HL-60 (cell line): ENCODE data around the gene DPYSL4.

Experiments
- DNase-seq, 2 experiments: peaks; one replicate each; pipeline ENCODE4 v3.0.0-alpha.2; 2010 to 2020; ENCODE audit warnings: low read depth in 1 of 2, low spot score in 1 of 2
- H3K27ac ChIP-seq: fragments of 250-450 bp; sonication (Bioruptor Pico); replicated peaks from 2 replicates; pipeline ENCODE4 v1.5.1; 2020; ENCODE audit warnings: mild to moderate bottlenecking, moderate library complexity
- H3K27me3 ChIP-seq: fragments of 250-450 bp; sonication (Bioruptor Pico); 2 replicates; pipeline ENCODE4 v1.5.1; 2021; ENCODE audit warnings: mild to moderate bottlenecking, moderate library complexity; ENCODE audit not compliant: insufficient read depth, poor library complexity, severe bottlenecking
- H3K4me3 ChIP-seq: replicated peaks from 2 replicates; pipeline ENCODE4 v1.5.1; 2011; ENCODE audit warnings: mild to moderate bottlenecking, control low read depth, low read length; ENCODE audit not compliant: insufficient read depth
- GABPA ChIP-seq: IDR thresholded peaks from 2 replicates; pipeline ENCODE4 v1.6.1; 2012; ENCODE audit warnings: low read depth
- POLR2AphosphoS5 ChIP-seq: IDR thresholded peaks from 2 replicates; pipeline ENCODE4 v1.6.1; 2012; ENCODE audit warnings: low read depth
- SPI1 ChIP-seq: IDR thresholded peaks from 2 replicates; pipeline ENCODE4 v1.6.1; 2012; ENCODE audit warnings: low read depth, mild to moderate bottlenecking, borderline replicate concordance
- TF ChIP-seq, protein P1 (sequence below): IDR thresholded peaks from one replicate; pipeline ENCODE4 v1.5.1; 2011; ENCODE audit warnings: low read length, control low read depth, inconsistent platforms; ENCODE audit not compliant: insufficient read depth
- TF ChIP-seq, protein P2 (sequence below): IDR thresholded peaks from 2 replicates; pipeline ENCODE4 v1.6.1; 2012; ENCODE audit warnings: low read depth; ENCODE audit not compliant: insufficient replicate concordance

Gene DPYSL4

GRCh38 chr10:132156382-132156781 is 30.4 kb upstream of the DPYSL4 start:
- TF ChIP-seq POLR2AphosphoS5, result no peak
- no peak for TF ChIP-seq GABPA
- TF ChIP-seq, protein P1, sequence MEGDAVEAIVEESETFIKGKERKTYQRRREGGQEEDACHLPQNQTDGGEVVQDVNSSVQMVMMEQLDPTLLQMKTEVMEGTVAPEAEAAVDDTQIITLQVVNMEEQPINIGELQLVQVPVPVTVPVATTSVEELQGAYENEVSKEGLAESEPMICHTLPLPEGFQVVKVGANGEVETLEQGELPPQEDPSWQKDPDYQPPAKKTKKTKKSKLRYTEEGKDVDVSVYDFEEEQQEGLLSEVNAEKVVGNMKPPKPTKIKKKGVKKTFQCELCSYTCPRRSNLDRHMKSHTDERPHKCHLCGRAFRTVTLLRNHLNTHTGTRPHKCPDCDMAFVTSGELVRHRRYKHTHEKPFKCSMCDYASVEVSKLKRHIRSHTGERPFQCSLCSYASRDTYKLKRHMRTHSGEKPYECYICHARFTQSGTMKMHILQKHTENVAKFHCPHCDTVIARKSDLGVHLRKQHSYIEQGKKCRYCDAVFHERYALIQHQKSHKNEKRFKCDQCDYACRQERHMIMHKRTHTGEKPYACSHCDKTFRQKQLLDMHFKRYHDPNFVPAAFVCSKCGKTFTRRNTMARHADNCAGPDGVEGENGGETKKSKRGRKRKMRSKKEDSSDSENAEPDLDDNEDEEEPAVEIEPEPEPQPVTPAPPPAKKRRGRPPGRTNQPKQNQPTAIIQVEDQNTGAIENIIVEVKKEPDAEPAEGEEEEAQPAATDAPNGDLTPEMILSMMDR, result no peak
- TF ChIP-seq SPI1, result no peak
- TF ChIP-seq, protein P2, sequence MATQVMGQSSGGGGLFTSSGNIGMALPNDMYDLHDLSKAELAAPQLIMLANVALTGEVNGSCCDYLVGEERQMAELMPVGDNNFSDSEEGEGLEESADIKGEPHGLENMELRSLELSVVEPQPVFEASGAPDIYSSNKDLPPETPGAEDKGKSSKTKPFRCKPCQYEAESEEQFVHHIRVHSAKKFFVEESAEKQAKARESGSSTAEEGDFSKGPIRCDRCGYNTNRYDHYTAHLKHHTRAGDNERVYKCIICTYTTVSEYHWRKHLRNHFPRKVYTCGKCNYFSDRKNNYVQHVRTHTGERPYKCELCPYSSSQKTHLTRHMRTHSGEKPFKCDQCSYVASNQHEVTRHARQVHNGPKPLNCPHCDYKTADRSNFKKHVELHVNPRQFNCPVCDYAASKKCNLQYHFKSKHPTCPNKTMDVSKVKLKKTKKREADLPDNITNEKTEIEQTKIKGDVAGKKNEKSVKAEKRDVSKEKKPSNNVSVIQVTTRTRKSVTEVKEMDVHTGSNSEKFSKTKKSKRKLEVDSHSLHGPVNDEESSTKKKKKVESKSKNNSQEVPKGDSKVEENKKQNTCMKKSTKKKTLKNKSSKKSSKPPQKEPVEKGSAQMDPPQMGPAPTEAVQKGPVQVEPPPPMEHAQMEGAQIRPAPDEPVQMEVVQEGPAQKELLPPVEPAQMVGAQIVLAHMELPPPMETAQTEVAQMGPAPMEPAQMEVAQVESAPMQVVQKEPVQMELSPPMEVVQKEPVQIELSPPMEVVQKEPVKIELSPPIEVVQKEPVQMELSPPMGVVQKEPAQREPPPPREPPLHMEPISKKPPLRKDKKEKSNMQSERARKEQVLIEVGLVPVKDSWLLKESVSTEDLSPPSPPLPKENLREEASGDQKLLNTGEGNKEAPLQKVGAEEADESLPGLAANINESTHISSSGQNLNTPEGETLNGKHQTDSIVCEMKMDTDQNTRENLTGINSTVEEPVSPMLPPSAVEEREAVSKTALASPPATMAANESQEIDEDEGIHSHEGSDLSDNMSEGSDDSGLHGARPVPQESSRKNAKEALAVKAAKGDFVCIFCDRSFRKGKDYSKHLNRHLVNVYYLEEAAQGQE, result no peak
- H3K4me3 ChIP-seq, result no peak overlapping the region
- no peaks in the 10 kb centered on the region for H3K27me3 ChIP-seq
- H3K27ac ChIP-seq, result no peak overlapping the region
- no peak for DNase-seq

GRCh38 chr10:132157101-132157500 is 29.6 kb upstream of the DPYSL4 start:
- Histone ChIP-seq H3K27me3 (peaks cover under 1% of the 10 kb centered on the region), H3K4me3 (no peak overlapping the region), H3K27ac (no peak overlapping the region)
- no peak for DNase-seq
- TF ChIP-seq SPI1 (no peak), POLR2AphosphoS5 (no peak), GABPA (no peak)
- TF ChIP-seq, protein P2, result no peak
- TF ChIP-seq, protein P1, result no peak

DNA sequence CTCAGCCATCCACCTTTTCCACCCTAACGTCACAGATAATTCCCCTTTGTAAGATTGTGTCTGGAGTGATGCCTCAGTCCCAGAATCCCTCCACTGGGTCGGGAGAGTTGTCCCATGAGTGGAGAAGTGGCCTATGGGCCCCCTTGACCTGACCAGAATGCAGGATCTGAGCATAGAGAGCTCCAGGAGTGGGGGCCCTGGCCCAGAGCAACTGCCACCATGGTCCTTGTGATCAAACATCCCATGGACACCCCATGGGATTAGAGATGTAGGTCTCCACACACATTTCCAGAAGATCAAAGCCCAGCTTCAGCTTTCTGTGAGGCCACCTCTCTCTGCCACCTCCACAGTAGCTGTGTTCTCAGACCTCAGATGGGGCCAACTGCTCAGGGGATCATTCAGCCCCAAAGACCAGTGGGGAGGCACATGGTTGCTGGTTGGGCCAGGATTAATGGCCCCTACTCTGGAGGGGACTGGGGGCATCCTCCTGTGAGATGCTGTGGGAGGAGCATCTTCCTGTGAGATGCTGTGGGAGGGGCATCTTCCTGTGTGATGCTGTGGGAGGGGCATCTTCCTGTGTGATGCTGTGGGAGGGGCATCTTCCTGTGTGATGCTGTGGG is 28.5 kb upstream of the DPYSL4 start:
- Histone ChIP-seq H3K27ac (no peak overlapping the region), H3K4me3 (no peak overlapping the region), H3K27me3 (peaks cover 2% of the 10 kb centered on the region)
- no peak for DNase-seq
- TF ChIP-seq, protein P1, result no peak
- TF ChIP-seq SPI1 (no peak), POLR2AphosphoS5 (no peak), GABPA (no peak)
- TF ChIP-seq, protein P2, result no peak
